SK-N-SH treated with all-trans-retinoic acid at 6 μM for 48 hours (cell line): Measurements from ENCODE around the gene KLHDC7B.

Experiments
- ATAC-seq: fragments of 200-7000 bp; cut with Tn5 transposase; 3 replicates; pipeline ENCODE4 v1.9.1; 2020; ENCODE audit warnings: mild to moderate bottlenecking, moderate library complexity
- ARNTL ChIP-seq: fragments of 450-650 bp; formaldehyde crosslinking; IDR thresholded peaks from 2 replicates; pipeline ENCODE4 v1.5.0; 2020; ENCODE audit warnings: low read depth, mild to moderate bottlenecking, moderate library complexity, borderline replicate concordance
- BACH2 ChIP-seq: fragments of 250-450 bp; sonication (Bioruptor Pico); IDR thresholded peaks from 2 replicates; pipeline ENCODE4 v1.9.0; 2021; ENCODE audit warnings: mild to moderate bottlenecking, borderline replicate concordance
- CSDC2 ChIP-seq: fragments of 250-450 bp; sonication (Bioruptor Pico); IDR thresholded peaks from 2 replicates; pipeline ENCODE4 v1.5.0; 2020; ENCODE audit warnings: mild to moderate bottlenecking, moderate library complexity
- ESRRG ChIP-seq: fragments of 250-450 bp; sonication (Bioruptor Pico); IDR thresholded peaks from 2 replicates; pipeline ENCODE4 v1.6.1; 2021; ENCODE audit warnings: mild to moderate bottlenecking
- GLIS3 ChIP-seq: fragments of 250-450 bp; sonication (Bioruptor Pico); IDR thresholded peaks from 2 replicates; pipeline ENCODE4 v1.5.0; 2020; ENCODE audit warnings: mild to moderate bottlenecking, moderate library complexity
- ISL1 ChIP-seq: fragments of 250-450 bp; sonication (Bioruptor Pico); IDR thresholded peaks from 2 replicates; pipeline ENCODE4 v2.1.2; 2022; ENCODE audit warnings: mild to moderate bottlenecking, moderate library complexity
- PPARA ChIP-seq: fragments of 250-450 bp; sonication (Bioruptor Pico); IDR thresholded peaks from 2 replicates; pipeline ENCODE4 v1.5.0; 2020; ENCODE audit warnings: mild to moderate bottlenecking, borderline replicate concordance
- RARB ChIP-seq: fragments of 250-450 bp; sonication (Bioruptor Pico); IDR thresholded peaks from 2 replicates; pipeline ENCODE4 v1.8.0; 2021; ENCODE audit warnings: mild to moderate bottlenecking, moderate library complexity
- SNAI2 ChIP-seq: fragments of 250-450 bp; sonication (Bioruptor Pico); IDR thresholded peaks from 2 replicates; pipeline ENCODE4 v1.5.0; 2020; ENCODE audit warnings: mild to moderate bottlenecking, moderate library complexity
- TCF4 ChIP-seq: fragments of 250-450 bp; sonication (Bioruptor Pico); IDR thresholded peaks from 2 replicates; pipeline ENCODE4 v1.8.0; 2021; ENCODE audit warnings: mild to moderate bottlenecking, moderate library complexity, borderline replicate concordance
- TOX ChIP-seq: fragments of 250-450 bp; sonication (Bioruptor Pico); IDR thresholded peaks from 2 replicates; pipeline ENCODE4 v1.8.0; 2021; ENCODE audit warnings: mild to moderate bottlenecking, moderate library complexity, borderline replicate concordance
- ZFP3 ChIP-seq: fragments of 250-450 bp; sonication (Bioruptor Pico); IDR thresholded peaks from 2 replicates; pipeline ENCODE4 v1.5.0; 2020; ENCODE audit warnings: mild to moderate bottlenecking, moderate library complexity
- ZFP30 ChIP-seq: fragments of 450-650 bp; formaldehyde crosslinking; IDR thresholded peaks from 2 replicates; pipeline ENCODE4 v1.5.0; 2022; ENCODE audit warnings: mild to moderate bottlenecking, moderate library complexity
- ZNF565 ChIP-seq: fragments of 450-650 bp; formaldehyde crosslinking; conservative IDR thresholded peaks from 2 replicates; pipeline ENCODE4 v1.5.0; 2020; ENCODE audit warnings: low read depth, mild to moderate bottlenecking, moderate library complexity
- ZNF70 ChIP-seq: fragments of 450-650 bp; formaldehyde crosslinking; IDR thresholded peaks from 2 replicates; pipeline ENCODE4 v1.5.0; 2020; ENCODE audit warnings: mild to moderate bottlenecking, moderate library complexity
- TF ChIP-seq, protein P1 (sequence below): fragments of 250-450 bp; sonication (Bioruptor Pico); IDR thresholded peaks from 2 replicates; pipeline ENCODE4 v1.5.1; 2020; ENCODE audit warnings: low read depth, mild to moderate bottlenecking, moderate library complexity
- TF ChIP-seq, protein P2 (sequence below): fragments of 250-450 bp; sonication (Bioruptor Pico); IDR thresholded peaks from 2 replicates; pipeline ENCODE4 v1.8.0; 2021; ENCODE audit warnings: low read depth, mild to moderate bottlenecking, moderate library complexity, borderline replicate concordance
- TF ChIP-seq, protein P3 (sequence below): fragments of 250-450 bp; sonication (Bioruptor Pico); IDR thresholded peaks from 2 replicates; pipeline ENCODE4 v1.5.1; 2021; ENCODE audit warnings: mild to moderate bottlenecking, moderate library complexity
- TF ChIP-seq, protein P4 (sequence below): fragments of 250-450 bp; sonication (Bioruptor Pico); IDR thresholded peaks from 2 replicates; pipeline ENCODE4 v1.5.0; 2020; ENCODE audit warnings: mild to moderate bottlenecking, moderate library complexity

The KLHDC7B gene

DNA sequence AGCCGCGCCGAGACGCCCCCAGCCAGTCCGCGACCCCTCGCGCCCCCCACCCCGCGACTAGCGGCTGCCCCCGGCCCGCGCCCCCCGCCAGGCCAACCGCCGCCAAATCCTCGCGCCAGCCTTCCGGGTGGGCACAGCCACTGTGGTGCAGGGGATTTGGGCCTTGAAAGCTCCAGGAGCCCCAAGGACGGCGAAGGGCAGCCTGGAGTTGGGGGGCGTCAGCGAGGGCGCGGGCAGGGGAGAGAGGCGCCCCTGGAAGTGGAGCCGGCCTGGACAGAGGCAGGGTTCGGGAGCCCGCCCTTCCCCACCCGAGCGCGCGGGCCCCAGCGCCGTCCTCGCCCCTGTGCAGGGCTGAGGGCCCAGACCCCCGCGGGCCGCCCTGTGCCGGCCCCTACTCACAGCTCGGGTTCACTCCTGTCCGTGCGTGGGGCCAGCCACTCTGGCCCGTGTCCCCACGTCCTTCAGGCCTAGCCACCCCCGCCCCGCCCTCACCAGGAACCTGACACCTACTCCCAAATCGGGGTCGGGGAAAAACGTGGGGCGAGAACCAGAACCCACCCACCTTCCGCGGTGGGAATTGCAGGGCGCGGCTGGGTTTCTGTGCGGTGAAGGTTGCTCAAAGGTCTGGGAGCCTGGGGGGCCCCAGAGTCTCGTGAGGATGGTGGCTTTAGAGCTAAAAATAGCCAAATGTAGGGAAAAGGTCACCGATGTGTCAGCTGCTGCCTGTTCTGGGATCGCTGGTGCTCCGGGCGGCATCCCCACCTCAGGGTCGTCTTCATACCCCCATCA is 32.5 kb downstream of the KLHDC7B start, which contains the start of gene CPT1B:
Gene CPT1B (minus strand): TSS at position 441 of the 789 bp plus-strand sequence. CDS start 512 bp downstream, outside the sequence.
- no peak for TF ChIP-seq ZNF70 (CRISPR knock-in tag)
- TF ChIP-seq, protein P1, sequence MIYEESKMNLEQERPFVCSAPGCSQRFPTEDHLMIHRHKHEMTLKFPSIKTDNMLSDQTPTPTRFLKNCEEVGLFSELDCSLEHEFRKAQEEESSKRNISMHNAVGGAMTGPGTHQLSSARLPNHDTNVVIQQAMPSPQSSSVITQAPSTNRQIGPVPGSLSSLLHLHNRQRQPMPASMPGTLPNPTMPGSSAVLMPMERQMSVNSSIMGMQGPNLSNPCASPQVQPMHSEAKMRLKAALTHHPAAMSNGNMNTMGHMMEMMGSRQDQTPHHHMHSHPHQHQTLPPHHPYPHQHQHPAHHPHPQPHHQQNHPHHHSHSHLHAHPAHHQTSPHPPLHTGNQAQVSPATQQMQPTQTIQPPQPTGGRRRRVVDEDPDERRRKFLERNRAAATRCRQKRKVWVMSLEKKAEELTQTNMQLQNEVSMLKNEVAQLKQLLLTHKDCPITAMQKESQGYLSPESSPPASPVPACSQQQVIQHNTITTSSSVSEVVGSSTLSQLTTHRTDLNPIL: no peak
- no peak for ATAC-seq

DNA sequence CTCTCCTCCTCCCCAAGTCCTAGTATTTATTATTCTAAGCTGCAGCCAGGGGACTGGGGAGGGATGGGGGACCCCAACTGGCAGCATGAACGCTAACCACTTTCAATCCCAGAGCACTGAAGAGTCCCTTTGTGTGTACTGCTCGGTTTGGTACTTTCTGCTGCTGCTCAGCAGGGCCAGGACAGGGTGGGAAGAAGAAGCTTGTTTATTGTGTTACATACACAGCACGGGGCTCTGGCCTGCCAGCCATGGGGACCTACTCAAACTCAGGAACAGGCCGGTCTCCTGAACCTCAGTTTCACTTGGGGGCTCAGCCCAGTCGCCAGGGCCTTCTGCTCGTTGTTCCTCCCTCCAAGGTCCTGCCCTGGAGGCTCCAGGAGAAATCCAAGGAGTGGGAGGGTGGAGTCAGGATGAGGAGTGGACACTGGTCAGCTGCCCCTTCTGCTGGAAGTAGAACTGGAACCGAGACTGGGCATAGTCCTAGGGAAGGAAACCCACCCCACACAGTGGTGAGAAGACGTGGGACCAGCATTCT is 33.1 kb downstream of the KLHDC7B start:
- TF ChIP-seq, protein P1: no peak
- no peak for TF ChIP-seq PPARA (CRISPR knock-in tag)
- TF ChIP-seq GLIS3 (CRISPR knock-in tag): no peak
- no peak for TF ChIP-seq RARB
- TF ChIP-seq, protein P2, sequence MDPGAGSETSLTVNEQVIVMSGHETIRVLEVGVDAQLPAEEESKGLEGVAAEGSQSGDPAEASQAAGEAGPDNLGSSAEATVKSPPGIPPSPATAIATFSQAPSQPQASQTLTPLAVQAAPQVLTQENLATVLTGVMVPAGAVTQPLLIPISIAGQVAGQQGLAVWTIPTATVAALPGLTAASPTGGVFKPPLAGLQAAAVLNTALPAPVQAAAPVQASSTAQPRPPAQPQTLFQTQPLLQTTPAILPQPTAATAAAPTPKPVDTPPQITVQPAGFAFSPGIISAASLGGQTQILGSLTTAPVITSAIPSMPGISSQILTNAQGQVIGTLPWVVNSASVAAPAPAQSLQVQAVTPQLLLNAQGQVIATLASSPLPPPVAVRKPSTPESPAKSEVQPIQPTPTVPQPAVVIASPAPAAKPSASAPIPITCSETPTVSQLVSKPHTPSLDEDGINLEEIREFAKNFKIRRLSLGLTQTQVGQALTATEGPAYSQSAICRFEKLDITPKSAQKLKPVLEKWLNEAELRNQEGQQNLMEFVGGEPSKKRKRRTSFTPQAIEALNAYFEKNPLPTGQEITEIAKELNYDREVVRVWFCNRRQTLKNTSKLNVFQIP (CRISPR knock-in tag): no peak
- ATAC-seq: no peak

DNA sequence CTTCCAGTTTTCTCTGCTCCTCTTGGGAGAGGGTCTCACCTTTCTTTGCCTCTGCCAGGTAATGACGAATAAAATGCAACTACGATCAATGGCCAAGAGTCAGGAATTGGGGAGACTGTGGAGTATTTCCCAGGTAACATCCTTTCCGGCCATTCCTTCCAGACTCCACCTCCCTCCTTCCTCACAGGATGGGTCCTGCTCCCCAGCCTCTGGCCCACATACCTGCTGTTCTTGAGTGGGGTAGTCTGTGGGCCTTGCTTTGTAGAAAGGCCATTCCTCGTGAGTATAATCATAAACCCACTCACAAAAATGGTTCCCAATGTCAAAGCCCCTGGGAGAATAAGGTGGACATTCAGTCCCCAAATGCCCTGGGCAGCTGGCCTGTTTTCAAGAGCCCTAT is 34.1 kb downstream of the KLHDC7B start:
- no peak for TF ChIP-seq ESRRG
- no peak for TF ChIP-seq CSDC2 (CRISPR knock-in tag)
- TF ChIP-seq, protein P2 (CRISPR knock-in tag): no peak
- TF ChIP-seq ZFP3 (CRISPR knock-in tag): no peak
- TF ChIP-seq ARNTL (CRISPR knock-in tag): no peak
- no peak for TF ChIP-seq ZNF565
- TF ChIP-seq SNAI2 (CRISPR knock-in tag): no peak
- no peak for TF ChIP-seq TCF4 (CRISPR knock-in tag)
- ATAC-seq: no peak

DNA sequence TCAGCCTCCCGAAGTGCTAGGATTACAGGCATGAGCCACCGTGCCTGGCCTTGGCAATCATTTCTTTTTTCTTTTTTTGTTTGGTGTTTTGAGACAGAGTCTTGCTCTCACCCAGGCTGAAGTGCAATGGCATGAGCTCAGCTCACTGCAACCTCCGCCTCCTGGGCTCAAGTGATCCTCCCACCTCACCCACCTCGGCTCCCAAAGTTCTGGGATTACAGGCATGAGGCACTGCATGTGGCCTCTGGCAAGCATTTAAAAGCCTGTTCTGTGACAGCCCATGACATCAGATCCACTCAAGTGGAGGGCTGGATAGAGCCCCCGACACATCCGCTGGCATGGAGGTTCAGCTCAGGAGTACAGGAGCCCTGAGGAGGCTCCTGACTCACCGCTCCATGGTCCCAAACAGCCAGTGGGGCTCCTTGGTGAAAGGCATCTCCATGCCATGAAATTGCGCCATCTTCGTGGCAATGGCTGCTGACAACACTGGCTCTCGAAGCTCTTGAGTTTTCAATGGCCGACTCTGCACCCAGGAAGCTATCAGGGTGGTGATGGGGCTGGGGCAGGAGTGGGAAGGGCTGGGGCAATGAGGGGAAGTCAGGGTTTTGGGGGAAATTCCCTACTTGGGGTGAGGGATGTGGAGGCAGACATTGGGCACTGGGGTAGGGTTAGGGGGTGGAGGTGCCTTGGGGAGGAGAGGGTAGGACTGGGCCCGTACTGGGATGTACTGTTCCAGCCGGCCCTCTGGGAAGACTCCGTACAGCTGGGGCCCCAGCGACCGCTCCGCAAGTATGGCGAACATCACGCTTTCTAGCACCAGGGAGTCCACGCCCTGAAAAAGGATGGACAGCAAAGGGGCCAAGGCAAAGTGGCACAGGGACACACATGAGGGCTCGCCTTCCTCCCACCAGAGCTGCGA is 35.6 kb downstream of the KLHDC7B start:
- ATAC-seq: no peak
- TF ChIP-seq TOX (CRISPR knock-in tag) (no peak), SNAI2 (CRISPR knock-in tag) (no peak), ZFP30 (CRISPR knock-in tag) (no peak), BACH2 (CRISPR knock-in tag) (no peak), ZNF565 (no peak), ARNTL (CRISPR knock-in tag) (no peak), CSDC2 (CRISPR knock-in tag) (no peak), ISL1 (CRISPR knock-in tag) (no peak), ESRRG (no peak)
- TF ChIP-seq, protein P3, sequence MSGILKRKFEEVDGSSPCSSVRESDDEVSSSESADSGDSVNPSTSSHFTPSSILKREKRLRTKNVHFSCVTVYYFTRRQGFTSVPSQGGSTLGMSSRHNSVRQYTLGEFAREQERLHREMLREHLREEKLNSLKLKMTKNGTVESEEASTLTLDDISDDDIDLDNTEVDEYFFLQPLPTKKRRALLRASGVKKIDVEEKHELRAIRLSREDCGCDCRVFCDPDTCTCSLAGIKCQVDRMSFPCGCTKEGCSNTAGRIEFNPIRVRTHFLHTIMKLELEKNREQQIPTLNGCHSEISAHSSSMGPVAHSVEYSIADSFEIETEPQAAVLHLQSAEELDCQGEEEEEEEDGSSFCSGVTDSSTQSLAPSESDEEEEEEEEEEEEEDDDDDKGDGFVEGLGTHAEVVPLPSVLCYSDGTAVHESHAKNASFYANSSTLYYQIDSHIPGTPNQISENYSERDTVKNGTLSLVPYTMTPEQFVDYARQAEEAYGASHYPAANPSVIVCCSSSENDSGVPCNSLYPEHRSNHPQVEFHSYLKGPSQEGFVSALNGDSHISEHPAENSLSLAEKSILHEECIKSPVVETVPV (CRISPR knock-in tag): no peak
- TF ChIP-seq, protein P2 (CRISPR knock-in tag): no peak
- TF ChIP-seq, protein P1: no peak
- TF ChIP-seq, protein P4, sequence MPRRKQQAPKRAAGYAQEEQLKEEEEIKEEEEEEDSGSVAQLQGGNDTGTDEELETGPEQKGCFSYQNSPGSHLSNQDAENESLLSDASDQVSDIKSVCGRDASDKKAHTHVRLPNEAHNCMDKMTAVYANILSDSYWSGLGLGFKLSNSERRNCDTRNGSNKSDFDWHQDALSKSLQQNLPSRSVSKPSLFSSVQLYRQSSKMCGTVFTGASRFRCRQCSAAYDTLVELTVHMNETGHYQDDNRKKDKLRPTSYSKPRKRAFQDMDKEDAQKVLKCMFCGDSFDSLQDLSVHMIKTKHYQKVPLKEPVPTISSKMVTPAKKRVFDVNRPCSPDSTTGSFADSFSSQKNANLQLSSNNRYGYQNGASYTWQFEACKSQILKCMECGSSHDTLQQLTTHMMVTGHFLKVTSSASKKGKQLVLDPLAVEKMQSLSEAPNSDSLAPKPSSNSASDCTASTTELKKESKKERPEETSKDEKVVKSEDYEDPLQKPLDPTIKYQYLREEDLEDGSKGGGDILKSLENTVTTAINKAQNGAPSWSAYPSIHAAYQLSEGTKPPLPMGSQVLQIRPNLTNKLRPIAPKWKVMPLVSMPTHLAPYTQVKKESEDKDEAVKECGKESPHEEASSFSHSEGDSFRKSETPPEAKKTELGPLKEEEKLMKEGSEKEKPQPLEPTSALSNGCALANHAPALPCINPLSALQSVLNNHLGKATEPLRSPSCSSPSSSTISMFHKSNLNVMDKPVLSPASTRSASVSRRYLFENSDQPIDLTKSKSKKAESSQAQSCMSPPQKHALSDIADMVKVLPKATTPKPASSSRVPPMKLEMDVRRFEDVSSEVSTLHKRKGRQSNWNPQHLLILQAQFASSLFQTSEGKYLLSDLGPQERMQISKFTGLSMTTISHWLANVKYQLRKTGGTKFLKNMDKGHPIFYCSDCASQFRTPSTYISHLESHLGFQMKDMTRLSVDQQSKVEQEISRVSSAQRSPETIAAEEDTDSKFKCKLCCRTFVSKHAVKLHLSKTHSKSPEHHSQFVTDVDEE: no peak
- TF ChIP-seq, all 23 proteins: peak for 0
